SK-N-SH treated with all-trans-retinoic acid at 6 μM for 48 hours (cell line): ENCODE data around the gene EPM2AIP1.
"Not testable (repeated sequence)": the region's sequence is repeated elsewhere in the genome, so short reads cannot be mapped to it uniquely, and the experiment has no call there.

Experiments used
- ATAC-seq: fragments of 200-7000 bp; cut with Tn5 transposase; 3 replicates; pipeline ENCODE4 v1.9.1; 2020; ENCODE audit warnings: mild to moderate bottlenecking, moderate library complexity
- ARNTL ChIP-seq: fragments of 450-650 bp; formaldehyde crosslinking; IDR thresholded peaks from 2 replicates; pipeline ENCODE4 v1.5.0; 2020; ENCODE audit warnings: low read depth, mild to moderate bottlenecking, moderate library complexity, borderline replicate concordance
- BACH2 ChIP-seq: fragments of 250-450 bp; sonication (Bioruptor Pico); IDR thresholded peaks from 2 replicates; pipeline ENCODE4 v1.9.0; 2021; ENCODE audit warnings: mild to moderate bottlenecking, borderline replicate concordance
- CSDC2 ChIP-seq: fragments of 250-450 bp; sonication (Bioruptor Pico); IDR thresholded peaks from 2 replicates; pipeline ENCODE4 v1.5.0; 2020; ENCODE audit warnings: mild to moderate bottlenecking, moderate library complexity
- ISL1 ChIP-seq: fragments of 250-450 bp; sonication (Bioruptor Pico); IDR thresholded peaks from 2 replicates; pipeline ENCODE4 v2.1.2; 2022; ENCODE audit warnings: mild to moderate bottlenecking, moderate library complexity
- PATZ1 ChIP-seq: fragments of 250-450 bp; sonication (Bioruptor Pico); IDR thresholded peaks from 2 replicates; pipeline ENCODE4 v1.8.0; 2020; ENCODE audit warnings: mild to moderate bottlenecking, moderate library complexity, borderline replicate concordance
- PPARA ChIP-seq: fragments of 250-450 bp; sonication (Bioruptor Pico); IDR thresholded peaks from 2 replicates; pipeline ENCODE4 v1.5.0; 2020; ENCODE audit warnings: mild to moderate bottlenecking, borderline replicate concordance
- SNAI2 ChIP-seq: fragments of 250-450 bp; sonication (Bioruptor Pico); IDR thresholded peaks from 2 replicates; pipeline ENCODE4 v1.5.0; 2020; ENCODE audit warnings: mild to moderate bottlenecking, moderate library complexity
- TCF4 ChIP-seq: fragments of 250-450 bp; sonication (Bioruptor Pico); IDR thresholded peaks from 2 replicates; pipeline ENCODE4 v1.8.0; 2021; ENCODE audit warnings: mild to moderate bottlenecking, moderate library complexity, borderline replicate concordance
- TOX ChIP-seq: fragments of 250-450 bp; sonication (Bioruptor Pico); IDR thresholded peaks from 2 replicates; pipeline ENCODE4 v1.8.0; 2021; ENCODE audit warnings: mild to moderate bottlenecking, moderate library complexity, borderline replicate concordance
- ZC3H10 ChIP-seq: fragments of 250-450 bp; sonication (Bioruptor Pico); IDR thresholded peaks from 2 replicates; pipeline ENCODE4 v1.5.1; 2021; ENCODE audit warnings: mild to moderate bottlenecking, moderate library complexity
- ZNF565 ChIP-seq: fragments of 450-650 bp; formaldehyde crosslinking; conservative IDR thresholded peaks from 2 replicates; pipeline ENCODE4 v1.5.0; 2020; ENCODE audit warnings: low read depth, mild to moderate bottlenecking, moderate library complexity
- TF ChIP-seq, protein P1 (sequence below): fragments of 250-450 bp; sonication (Bioruptor Pico); IDR thresholded peaks from 2 replicates; pipeline ENCODE4 v1.5.0; 2020; ENCODE audit warnings: mild to moderate bottlenecking, moderate library complexity
- TF ChIP-seq, protein P2 (sequence below): fragments of 250-450 bp; sonication (Bioruptor Pico); IDR thresholded peaks from 2 replicates; pipeline ENCODE4 v1.5.1; 2021; ENCODE audit warnings: mild to moderate bottlenecking, moderate library complexity
- TF ChIP-seq, protein P3 (sequence below): fragments of 250-450 bp; sonication (Bioruptor Pico); IDR thresholded peaks from 2 replicates; pipeline ENCODE4 v1.5.1; 2020; ENCODE audit warnings: low read depth, mild to moderate bottlenecking, moderate library complexity

Gene EPM2AIP1

GRCh38 chr3:36964817-36965216, 28.1 kb downstream of the EPM2AIP1 start:
- ATAC-seq: no peak
- TF ChIP-seq PPARA (CRISPR knock-in tag) (no peak), ZC3H10 (CRISPR knock-in tag) (no peak), ISL1 (CRISPR knock-in tag) (no peak), CSDC2 (CRISPR knock-in tag) (no peak)
- TF ChIP-seq, protein P1, sequence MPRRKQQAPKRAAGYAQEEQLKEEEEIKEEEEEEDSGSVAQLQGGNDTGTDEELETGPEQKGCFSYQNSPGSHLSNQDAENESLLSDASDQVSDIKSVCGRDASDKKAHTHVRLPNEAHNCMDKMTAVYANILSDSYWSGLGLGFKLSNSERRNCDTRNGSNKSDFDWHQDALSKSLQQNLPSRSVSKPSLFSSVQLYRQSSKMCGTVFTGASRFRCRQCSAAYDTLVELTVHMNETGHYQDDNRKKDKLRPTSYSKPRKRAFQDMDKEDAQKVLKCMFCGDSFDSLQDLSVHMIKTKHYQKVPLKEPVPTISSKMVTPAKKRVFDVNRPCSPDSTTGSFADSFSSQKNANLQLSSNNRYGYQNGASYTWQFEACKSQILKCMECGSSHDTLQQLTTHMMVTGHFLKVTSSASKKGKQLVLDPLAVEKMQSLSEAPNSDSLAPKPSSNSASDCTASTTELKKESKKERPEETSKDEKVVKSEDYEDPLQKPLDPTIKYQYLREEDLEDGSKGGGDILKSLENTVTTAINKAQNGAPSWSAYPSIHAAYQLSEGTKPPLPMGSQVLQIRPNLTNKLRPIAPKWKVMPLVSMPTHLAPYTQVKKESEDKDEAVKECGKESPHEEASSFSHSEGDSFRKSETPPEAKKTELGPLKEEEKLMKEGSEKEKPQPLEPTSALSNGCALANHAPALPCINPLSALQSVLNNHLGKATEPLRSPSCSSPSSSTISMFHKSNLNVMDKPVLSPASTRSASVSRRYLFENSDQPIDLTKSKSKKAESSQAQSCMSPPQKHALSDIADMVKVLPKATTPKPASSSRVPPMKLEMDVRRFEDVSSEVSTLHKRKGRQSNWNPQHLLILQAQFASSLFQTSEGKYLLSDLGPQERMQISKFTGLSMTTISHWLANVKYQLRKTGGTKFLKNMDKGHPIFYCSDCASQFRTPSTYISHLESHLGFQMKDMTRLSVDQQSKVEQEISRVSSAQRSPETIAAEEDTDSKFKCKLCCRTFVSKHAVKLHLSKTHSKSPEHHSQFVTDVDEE (CRISPR knock-in tag): no peak
- TF ChIP-seq, all 23 proteins: peak for 0

GRCh38 chr3:36964331-36964730, 28.6 kb downstream of the EPM2AIP1 start:
- ATAC-seq: no peak
- TF ChIP-seq, protein P2, sequence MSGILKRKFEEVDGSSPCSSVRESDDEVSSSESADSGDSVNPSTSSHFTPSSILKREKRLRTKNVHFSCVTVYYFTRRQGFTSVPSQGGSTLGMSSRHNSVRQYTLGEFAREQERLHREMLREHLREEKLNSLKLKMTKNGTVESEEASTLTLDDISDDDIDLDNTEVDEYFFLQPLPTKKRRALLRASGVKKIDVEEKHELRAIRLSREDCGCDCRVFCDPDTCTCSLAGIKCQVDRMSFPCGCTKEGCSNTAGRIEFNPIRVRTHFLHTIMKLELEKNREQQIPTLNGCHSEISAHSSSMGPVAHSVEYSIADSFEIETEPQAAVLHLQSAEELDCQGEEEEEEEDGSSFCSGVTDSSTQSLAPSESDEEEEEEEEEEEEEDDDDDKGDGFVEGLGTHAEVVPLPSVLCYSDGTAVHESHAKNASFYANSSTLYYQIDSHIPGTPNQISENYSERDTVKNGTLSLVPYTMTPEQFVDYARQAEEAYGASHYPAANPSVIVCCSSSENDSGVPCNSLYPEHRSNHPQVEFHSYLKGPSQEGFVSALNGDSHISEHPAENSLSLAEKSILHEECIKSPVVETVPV (CRISPR knock-in tag): no peak
- TF ChIP-seq TCF4 (no peak), PATZ1 (CRISPR knock-in tag) (no peak), ZNF565 (CRISPR knock-in tag) (no peak)
- TF ChIP-seq, protein P3, sequence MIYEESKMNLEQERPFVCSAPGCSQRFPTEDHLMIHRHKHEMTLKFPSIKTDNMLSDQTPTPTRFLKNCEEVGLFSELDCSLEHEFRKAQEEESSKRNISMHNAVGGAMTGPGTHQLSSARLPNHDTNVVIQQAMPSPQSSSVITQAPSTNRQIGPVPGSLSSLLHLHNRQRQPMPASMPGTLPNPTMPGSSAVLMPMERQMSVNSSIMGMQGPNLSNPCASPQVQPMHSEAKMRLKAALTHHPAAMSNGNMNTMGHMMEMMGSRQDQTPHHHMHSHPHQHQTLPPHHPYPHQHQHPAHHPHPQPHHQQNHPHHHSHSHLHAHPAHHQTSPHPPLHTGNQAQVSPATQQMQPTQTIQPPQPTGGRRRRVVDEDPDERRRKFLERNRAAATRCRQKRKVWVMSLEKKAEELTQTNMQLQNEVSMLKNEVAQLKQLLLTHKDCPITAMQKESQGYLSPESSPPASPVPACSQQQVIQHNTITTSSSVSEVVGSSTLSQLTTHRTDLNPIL: no peak

DNA sequence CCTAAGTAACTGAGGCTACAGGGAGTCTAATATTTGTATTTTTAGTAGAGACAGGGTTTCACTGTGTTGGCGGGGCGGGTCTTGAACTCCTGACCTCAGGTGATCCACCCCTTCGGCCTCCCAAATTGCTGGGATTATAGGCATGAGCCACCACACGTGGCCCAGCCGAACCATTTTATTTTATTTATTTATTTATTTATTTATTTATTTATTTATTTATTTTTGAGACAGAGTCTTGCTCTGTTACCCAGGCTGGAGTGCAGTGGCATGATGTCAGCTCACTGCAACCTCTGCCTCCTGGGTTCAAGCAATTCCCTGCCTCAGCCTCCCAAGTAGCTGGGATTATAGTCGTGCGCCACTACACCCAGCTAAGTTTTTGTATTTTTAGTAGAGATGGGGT, 29.9 kb downstream of the EPM2AIP1 start:
- not testable (repeated sequence) for ATAC-seq

- ATAC-seq: no peak
- no peak for TF ChIP-seq TOX (CRISPR knock-in tag)
- no peak for TF ChIP-seq BACH2 (CRISPR knock-in tag)
- no peak for TF ChIP-seq PPARA (CRISPR knock-in tag)
These were observed 32.4 kb downstream of the EPM2AIP1 start for GRCh38 chr3:36960502-36960901.

- no peak; the same call in 2 of the 3 replicates for ATAC-seq
- 0 out of 2 replicates have a peak, but pooled peaks have one; percentile 39 for TF ChIP-seq SNAI2 (CRISPR knock-in tag)
- TF ChIP-seq, protein P3: no peak
- TF ChIP-seq ISL1 (CRISPR knock-in tag): peak; percentile 83
- TF ChIP-seq TCF4: 0 out of 2 replicates have a peak, but pooled peaks have one; percentile 24
These were observed 33.1 kb downstream of the EPM2AIP1 start for GRCh38 chr3:36959821-36960220.

DNA sequence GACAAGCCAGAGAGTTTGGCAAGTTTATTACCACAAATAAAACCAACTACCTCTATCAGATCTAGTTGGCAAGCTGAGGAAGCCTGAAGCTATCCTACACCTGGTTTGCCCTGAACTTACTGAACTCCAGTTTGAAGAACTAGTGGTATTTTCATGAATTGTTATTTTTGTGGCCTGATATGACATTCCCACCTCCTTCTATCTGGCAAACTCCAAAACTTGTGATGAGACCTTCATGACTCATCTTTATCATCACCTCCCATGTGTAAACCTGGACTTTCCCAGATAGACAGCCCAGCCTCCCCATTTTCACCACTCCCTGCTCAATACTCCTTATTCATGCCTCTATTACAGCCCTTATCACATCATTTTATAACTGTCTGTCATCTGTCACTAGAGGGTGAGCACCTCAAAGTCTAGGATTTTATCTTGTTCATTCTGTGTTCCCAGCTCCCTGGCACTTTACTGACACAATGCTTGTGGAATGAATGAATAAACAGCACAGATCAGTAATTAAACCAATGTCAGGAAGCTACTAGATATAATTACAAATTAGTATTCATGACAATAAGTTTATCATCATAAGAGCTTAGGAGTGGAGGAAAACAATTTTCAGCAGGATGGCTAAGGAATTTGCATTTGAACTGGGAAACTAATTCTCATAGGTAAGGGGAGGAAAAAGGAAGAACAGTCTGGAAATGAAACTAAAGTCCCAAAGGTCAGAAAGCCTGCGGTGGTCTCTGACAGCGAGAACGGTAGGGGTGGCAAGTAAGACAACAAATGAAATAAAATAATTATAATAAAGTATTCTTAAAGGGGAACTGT, 34.9 kb downstream of the EPM2AIP1 start:
- ATAC-seq: peak; percentile 49
- TF ChIP-seq, protein P3: 0 out of 2 replicates have a peak, but pooled peaks have one; percentile 13
- no peak for TF ChIP-seq ARNTL (CRISPR knock-in tag)
- TF ChIP-seq, all 23 proteins: peak for 1
